ENCODE data around the gene ERFL.

The ERFL gene

DNA sequence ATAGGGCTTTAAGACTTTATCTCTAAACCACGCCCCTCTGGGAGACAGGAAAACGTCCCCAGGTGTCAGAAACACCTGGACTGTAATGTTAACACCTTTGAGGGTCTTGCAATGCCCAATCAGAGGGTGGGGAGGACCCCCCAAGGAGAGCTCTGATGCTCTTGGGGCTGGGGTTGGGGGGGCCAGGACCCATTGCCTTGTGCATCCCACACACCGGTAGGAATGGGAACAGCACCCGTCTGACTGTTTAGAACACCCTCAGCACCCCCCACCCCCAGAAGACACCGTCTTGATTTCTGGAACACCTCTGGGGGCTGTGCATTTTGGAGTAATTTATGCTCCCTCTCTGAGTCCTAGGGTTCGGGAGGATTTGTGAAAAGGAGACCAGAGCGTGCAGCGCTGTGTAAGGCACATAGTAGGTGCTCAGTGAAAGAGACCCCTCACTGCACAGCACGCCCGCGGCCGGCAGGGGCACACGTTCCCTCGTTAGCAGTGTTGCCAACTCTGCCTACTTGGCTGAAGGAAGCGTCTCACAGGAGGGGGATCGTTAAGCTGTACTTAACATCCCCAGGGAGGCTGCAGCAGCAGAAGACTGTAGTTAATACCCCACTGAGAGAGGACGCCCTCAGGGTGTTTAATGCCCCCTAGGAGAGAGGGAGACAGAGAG, 2.8 kb upstream of the ERFL start:
- H3K9me3 ChIP-seq (ENCODE audit: control insufficient read depth, low read length): no peaks in the 10 kb centered on the region
- H3K4me3 ChIP-seq (ENCODE audit: low read depth, low read length): no peak overlapping the region
- H3K4me2 ChIP-seq (ENCODE audit: low read length): no peak overlapping the region
- H3K79me2 ChIP-seq: no peaks in the 10 kb centered on the region
- TF ChIP-seq, protein P1, sequence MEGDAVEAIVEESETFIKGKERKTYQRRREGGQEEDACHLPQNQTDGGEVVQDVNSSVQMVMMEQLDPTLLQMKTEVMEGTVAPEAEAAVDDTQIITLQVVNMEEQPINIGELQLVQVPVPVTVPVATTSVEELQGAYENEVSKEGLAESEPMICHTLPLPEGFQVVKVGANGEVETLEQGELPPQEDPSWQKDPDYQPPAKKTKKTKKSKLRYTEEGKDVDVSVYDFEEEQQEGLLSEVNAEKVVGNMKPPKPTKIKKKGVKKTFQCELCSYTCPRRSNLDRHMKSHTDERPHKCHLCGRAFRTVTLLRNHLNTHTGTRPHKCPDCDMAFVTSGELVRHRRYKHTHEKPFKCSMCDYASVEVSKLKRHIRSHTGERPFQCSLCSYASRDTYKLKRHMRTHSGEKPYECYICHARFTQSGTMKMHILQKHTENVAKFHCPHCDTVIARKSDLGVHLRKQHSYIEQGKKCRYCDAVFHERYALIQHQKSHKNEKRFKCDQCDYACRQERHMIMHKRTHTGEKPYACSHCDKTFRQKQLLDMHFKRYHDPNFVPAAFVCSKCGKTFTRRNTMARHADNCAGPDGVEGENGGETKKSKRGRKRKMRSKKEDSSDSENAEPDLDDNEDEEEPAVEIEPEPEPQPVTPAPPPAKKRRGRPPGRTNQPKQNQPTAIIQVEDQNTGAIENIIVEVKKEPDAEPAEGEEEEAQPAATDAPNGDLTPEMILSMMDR (IDR thresholded peaks at IDR 0.05): peak; percentile 26
- no peaks in the 10 kb centered on the region for H3K36me3 ChIP-seq (ENCODE audit: control insufficient read depth, insufficient read depth, low read length)
- no peak overlapping the region for H2AFZ ChIP-seq
- H3K27me3 ChIP-seq (ENCODE audit: control insufficient read depth, insufficient read depth, low read length): no peaks in the 10 kb centered on the region
- no peak overlapping the region for H3K9ac ChIP-seq
- H3K27ac ChIP-seq: no peak overlapping the region
- H3K4me1 ChIP-seq: peaks cover 24% of the 10 kb centered on the region

DNA sequence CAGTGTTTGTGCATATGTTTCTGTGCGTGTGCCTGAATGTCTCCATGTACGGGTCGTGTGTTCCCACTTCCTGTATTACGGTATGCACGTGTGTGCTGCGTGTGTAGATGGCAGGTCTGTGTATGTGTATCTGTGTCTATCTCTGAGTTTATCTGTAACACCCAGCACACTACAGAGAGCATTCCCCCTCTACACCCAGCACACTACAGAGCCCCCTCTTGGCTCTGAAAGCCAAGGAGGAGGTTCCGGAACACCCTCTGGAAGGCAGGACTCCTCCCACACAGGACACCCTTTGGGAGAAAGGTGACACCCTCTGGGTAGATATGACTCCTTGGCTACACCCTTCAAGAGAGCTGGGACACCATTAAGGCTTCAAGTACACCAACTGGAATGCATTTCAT, 2.1 kb upstream of the ERFL start:
- Histone ChIP-seq H3K4me1 (peaks cover 22% of the 10 kb centered on the region), H2AFZ (no peak overlapping the region), H3K36me3 (ENCODE audit: control insufficient read depth, insufficient read depth, low read length) (no peaks in the 10 kb centered on the region), H3K9ac (no peak overlapping the region), H3K27me3 (ENCODE audit: control insufficient read depth, insufficient read depth, low read length) (no peaks in the 10 kb centered on the region), H3K4me3 (ENCODE audit: low read depth, low read length) (no peak overlapping the region), H3K79me2 (no peaks in the 10 kb centered on the region), H3K27ac (no peak overlapping the region), H3K9me3 (ENCODE audit: control insufficient read depth, low read length) (no peaks in the 10 kb centered on the region), H3K4me2 (ENCODE audit: low read length) (no peak overlapping the region)
- TF ChIP-seq, protein P1 (IDR thresholded peaks at IDR 0.05): no peak

DNA sequence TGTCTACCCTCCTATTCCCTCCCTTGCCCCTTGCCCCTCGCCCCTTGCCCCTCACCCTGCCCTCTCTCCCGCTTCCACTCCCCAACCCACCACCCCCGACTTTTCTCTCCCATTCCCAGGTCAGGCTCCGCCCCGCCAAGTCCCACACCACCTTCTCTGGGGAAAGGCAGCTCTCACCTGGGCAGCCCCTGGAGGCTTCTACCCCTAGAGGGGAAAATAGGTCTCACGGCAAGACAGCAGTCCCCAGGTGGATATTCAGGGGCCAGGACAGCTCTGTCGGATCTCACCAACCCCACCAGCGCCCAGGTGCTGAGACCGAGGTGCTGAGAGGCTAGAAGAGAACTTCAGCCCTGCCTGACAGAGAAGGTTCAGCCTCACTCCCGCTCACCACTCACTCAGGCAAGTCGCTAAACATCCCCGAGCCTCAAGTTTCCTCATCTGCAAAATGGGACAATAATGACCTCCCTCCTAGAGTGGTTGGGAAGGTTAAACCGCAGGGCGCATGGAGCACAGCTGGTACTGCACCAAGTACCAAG, 1.4 kb upstream of the ERFL start:
- Histone ChIP-seq H3K4me2 (ENCODE audit: low read length) (no peak overlapping the region), H3K9ac (no peak overlapping the region), H3K9me3 (ENCODE audit: control insufficient read depth, low read length) (no peaks in the 10 kb centered on the region), H3K27me3 (ENCODE audit: control insufficient read depth, insufficient read depth, low read length) (no peaks in the 10 kb centered on the region), H2AFZ (no peak overlapping the region), H3K4me3 (ENCODE audit: low read depth, low read length) (no peak overlapping the region), H3K79me2 (no peaks in the 10 kb centered on the region), H3K27ac (no peak overlapping the region), H3K36me3 (ENCODE audit: control insufficient read depth, insufficient read depth, low read length) (no peaks in the 10 kb centered on the region), H3K4me1 (peaks cover 20% of the 10 kb centered on the region)
- TF ChIP-seq, protein P1 (IDR thresholded peaks at IDR 0.05): no peak

DNA sequence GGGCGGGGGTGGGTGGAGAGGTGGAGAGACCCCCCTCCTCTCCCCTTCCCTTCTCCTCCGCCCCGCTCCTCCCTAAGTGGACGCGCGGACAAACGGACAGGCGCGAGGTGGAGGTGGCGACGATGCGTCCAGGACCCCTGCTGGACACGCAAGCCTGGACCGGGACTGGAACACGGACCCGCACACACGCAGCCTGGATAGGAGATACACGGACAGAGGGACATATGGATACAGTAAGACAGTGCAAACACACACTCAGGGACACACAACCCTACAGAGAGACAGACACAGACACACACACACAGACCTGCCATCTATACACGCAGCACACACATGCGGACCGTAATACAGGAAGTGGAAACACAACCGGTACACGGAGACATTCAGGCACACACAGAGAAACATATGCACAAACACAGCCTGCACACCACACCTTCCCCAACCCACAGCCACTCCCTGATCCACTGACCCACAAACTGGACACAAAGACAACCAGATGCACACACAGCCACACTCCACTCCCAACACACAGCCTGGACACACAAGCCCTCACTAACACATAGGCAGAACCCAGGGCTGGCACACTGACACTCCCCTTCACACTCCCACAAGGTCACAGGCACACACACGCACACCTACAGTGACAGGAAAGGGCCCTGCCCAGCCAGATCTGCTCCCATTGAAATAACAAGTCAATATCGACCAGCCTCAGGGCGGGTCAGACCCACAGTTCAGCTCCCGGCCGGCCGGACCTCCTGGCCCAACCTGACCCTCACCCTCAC, 696 bp upstream of the ERFL start:
- TF ChIP-seq, protein P1 (IDR thresholded peaks at IDR 0.05): no peak
- Histone ChIP-seq H2AFZ (peak overlapping the region; percentile 33), H3K36me3 (ENCODE audit: control insufficient read depth, insufficient read depth, low read length) (no peaks in the 10 kb centered on the region), H3K9me3 (ENCODE audit: control insufficient read depth, low read length) (no peaks in the 10 kb centered on the region), H3K4me3 (ENCODE audit: low read depth, low read length) (peak overlapping the region; percentile 60), H3K4me1 (peaks cover 20% of the 10 kb centered on the region), H3K27ac (no peak overlapping the region), H3K79me2 (no peaks in the 10 kb centered on the region), H3K27me3 (ENCODE audit: control insufficient read depth, insufficient read depth, low read length) (no peaks in the 10 kb centered on the region), H3K4me2 (ENCODE audit: low read length) (peak overlapping the region; percentile 93), H3K9ac (no peak overlapping the region)

Data from parathyroid adenoma (tissue), 2 donors.